H9 (cell line): Measurements from ENCODE around the gene WAPL. TPM values are rescaled to one million over a fixed set of nuclear protein-coding genes. Genes with fewer than 3 reads are reported as not detected.
"Not testable (repeated sequence)": the region's sequence is repeated elsewhere in the genome, so short reads cannot be mapped to it uniquely, and the experiment has no call there.

ENCODE experiments used
- DNase-seq: peaks from one replicate; pipeline ENCODE4 v3.0.0-alpha.2; 2017
- H2AFZ ChIP-seq: one replicate; pipeline ENCODE4 v1.6.1; 2013; ENCODE audit warnings: mild to moderate bottlenecking, low read length, control low read depth, moderate library complexity
- H2AK5ac ChIP-seq: 2 replicates; pipeline ENCODE4 v1.6.1; 2013; ENCODE audit warnings: low read length, control low read depth, mixed read lengths; ENCODE audit not compliant: insufficient read length
- H2BK120ac ChIP-seq: one replicate; pipeline ENCODE4 v1.6.1; 2013; ENCODE audit warnings: low read depth, mild to moderate bottlenecking, low read length, control low read depth, inconsistent platforms; ENCODE audit not compliant: poor library complexity, severe bottlenecking
- H2BK12ac ChIP-seq: 2 replicates; pipeline ENCODE4 v1.6.1; 2013; ENCODE audit warnings: low read length, control low read depth, mixed read lengths, low read depth; ENCODE audit not compliant: insufficient read length
- H2BK15ac ChIP-seq: 2 replicates; pipeline ENCODE4 v1.6.1; 2013; ENCODE audit warnings: low read depth, low read length, control low read depth
- H2BK20ac ChIP-seq: one replicate; pipeline ENCODE4 v1.6.1; 2013; ENCODE audit warnings: low read depth, mild to moderate bottlenecking, low read length, control low read depth, inconsistent platforms; ENCODE audit not compliant: poor library complexity, severe bottlenecking
- H2BK5ac ChIP-seq: 2 replicates; pipeline ENCODE4 v1.6.1; 2013; ENCODE audit warnings: low read length, control low read depth, mixed read lengths; ENCODE audit not compliant: insufficient read length
- H3K14ac ChIP-seq: 2 replicates; pipeline ENCODE4 v1.6.1; 2013; ENCODE audit warnings: low read length, control low read depth; ENCODE audit not compliant: insufficient read depth
- H3K18ac ChIP-seq: 2 replicates; pipeline ENCODE4 v1.6.1; 2013; ENCODE audit warnings: low read depth, mild to moderate bottlenecking, mixed read lengths, low read length, control low read depth; ENCODE audit not compliant: insufficient read length
- H3K23ac ChIP-seq: 2 replicates; pipeline ENCODE4 v1.6.1; 2013; ENCODE audit warnings: low read length, control low read depth, mixed read lengths, low read depth; ENCODE audit not compliant: insufficient read length
- H3K23me2 ChIP-seq: 2 replicates; pipeline ENCODE4 v1.6.1; 2013; ENCODE audit warnings: low read depth, mild to moderate bottlenecking, mixed read lengths, low read length, control low read depth; ENCODE audit not compliant: insufficient read length, poor library complexity, severe bottlenecking
- H3K27ac ChIP-seq: 2 replicates; pipeline ENCODE4 v1.5.1; 2013; ENCODE audit warnings: low read length, control low read depth, mixed read lengths, low read depth; ENCODE audit not compliant: insufficient read length
- H3K27me3 ChIP-seq: 2 replicates; pipeline ENCODE4 v1.6.1; 2013; ENCODE audit warnings: low read length, control low read depth, inconsistent platforms; ENCODE audit not compliant: insufficient read depth
- H3K4ac ChIP-seq: 2 replicates; pipeline ENCODE4 v1.6.1; 2013; ENCODE audit warnings: low read depth, mild to moderate bottlenecking, control low read depth, inconsistent platforms, low read length, moderate library complexity
- H3K4me1 ChIP-seq: 2 replicates; pipeline ENCODE4 v1.6.1; 2013; ENCODE audit warnings: low read length, control low read depth, inconsistent platforms; ENCODE audit not compliant: insufficient read depth
- H3K4me2 ChIP-seq: 2 replicates; pipeline ENCODE4 v1.6.1; 2013; ENCODE audit warnings: low read length, control low read depth, mixed read lengths; ENCODE audit not compliant: insufficient read length, insufficient read depth
- H3K56ac ChIP-seq: 2 replicates; pipeline ENCODE4 v1.6.1; 2013; ENCODE audit warnings: low read depth, mild to moderate bottlenecking, mixed read lengths, low read length, control low read depth; ENCODE audit not compliant: insufficient read length
- H3K79me1 ChIP-seq: 2 replicates; pipeline ENCODE4 v1.6.1; 2013; ENCODE audit warnings: low read depth, mild to moderate bottlenecking, moderate library complexity, low read length, control low read depth, inconsistent platforms; ENCODE audit not compliant: insufficient read depth, poor library complexity, severe bottlenecking
- H3K79me2 ChIP-seq: 2 replicates; pipeline ENCODE4 v1.6.1; 2013; ENCODE audit warnings: low read length, control low read depth, inconsistent platforms; ENCODE audit not compliant: insufficient read depth
- H3K9ac ChIP-seq: 2 replicates; pipeline ENCODE4 v1.6.1; 2013; ENCODE audit warnings: low read length, control low read depth, mixed read lengths; ENCODE audit not compliant: insufficient read length; ENCODE audit errors: extremely low read depth
- H3K9me3 ChIP-seq: one replicate; pipeline ENCODE4 v1.6.1; 2013; ENCODE audit warnings: low read depth, low read length, inconsistent platforms; ENCODE audit not compliant: control insufficient read depth
- H3T11ph ChIP-seq: one replicate; pipeline ENCODE4 v1.6.1; 2013; ENCODE audit warnings: mild to moderate bottlenecking, low read length, control low read depth, inconsistent platforms
- H4K20me1 ChIP-seq: one replicate; pipeline ENCODE4 v1.6.1; 2013; ENCODE audit not compliant: control insufficient read depth, insufficient read length, insufficient read depth
- H4K5ac ChIP-seq: 2 replicates; pipeline ENCODE4 v1.6.1; 2013; ENCODE audit warnings: low read depth, mild to moderate bottlenecking, mixed read lengths, low read length, control low read depth; ENCODE audit not compliant: insufficient read length
- H4K8ac ChIP-seq: replicated peaks from 2 replicates; pipeline ENCODE4 v1.6.1; 2013; ENCODE audit warnings: low read length, control low read depth, mixed read lengths, low read depth; ENCODE audit not compliant: insufficient read length
- H4K91ac ChIP-seq: 2 replicates; pipeline ENCODE4 v1.6.1; 2013; ENCODE audit warnings: low read depth, mild to moderate bottlenecking, moderate library complexity, mixed read lengths, low read length, control low read depth; ENCODE audit not compliant: insufficient read length
- H3K27ac Mint-ChIP-seq, 3 experiments: 2 replicates in 2 of 3; 3 replicates in 1 of 3; pipeline ENCODE4 v1.8.0; 2020 to 2021; ENCODE audit warnings: mixed read lengths in 3 of 3, mild to moderate bottlenecking in 1 of 3, moderate library complexity in 1 of 3
- H3K27me3 Mint-ChIP-seq: 2 replicates; pipeline ENCODE4 v1.8.0; 2021; ENCODE audit warnings: low read depth, mild to moderate bottlenecking, moderate library complexity, mixed read lengths
- H3K36me3 Mint-ChIP-seq, 3 experiments: 2 replicates in 2 of 3; 3 replicates in 1 of 3; pipeline ENCODE4 v1.8.0; 2020 to 2021; ENCODE audit warnings: low read depth in 3 of 3, mixed read lengths in 3 of 3; ENCODE audit not compliant: insufficient read depth in 1 of 3
- H3K4me1 Mint-ChIP-seq, 2 experiments: 2 replicates each; pipeline ENCODE4 v1.8.0; 2020; ENCODE audit warnings: mixed read lengths in 2 of 2
- H3K4me3 Mint-ChIP-seq, 2 experiments: 2 replicates in 1 of 2; 3 replicates in 1 of 2; pipeline ENCODE4 v1.8.0; 2020 to 2021; ENCODE audit warnings: mild to moderate bottlenecking in 2 of 2, mixed read lengths in 2 of 2, moderate library complexity in 1 of 2
- H3K9me3 Mint-ChIP-seq, 2 experiments: 2 replicates in 1 of 2; 3 replicates in 1 of 2; pipeline ENCODE4 v1.8.0; 2020; ENCODE audit warnings: mild to moderate bottlenecking in 2 of 2, mixed read lengths in 2 of 2, moderate library complexity in 1 of 2
- WGBS: extraction: QIAGEN DNeasy Blood & Tissue Kit; methylation state at CpG from one replicate; pipeline ENCODE4 v1.1.7; 2013; ENCODE audit warnings: missing lambda C conversion rate, low lambda C conversion rate, mixed read lengths; ENCODE audit not compliant: insufficient read length; ENCODE audit errors: extremely low coverage; 5-methylcytosine and 5-hydroxymethylcytosine counted together
- total RNA-seq: library from RNA; stranded (reverse); gene quantifications from 2 replicates; pipeline ENCODE4 v1.2.1, GENCODE V29; 2021
- TF ChIP-seq, protein P1 (sequence below): fragments of 200-600 bp; sonication (generic); conservative IDR thresholded peaks from 3 replicates; pipeline ENCODE4 v1.8.0; 2021; ENCODE audit warnings: antibody characterized with exemption, mild to moderate bottlenecking

WAPL gene
- total RNA-seq, 1 experiment from 2014 or later: 61.4 TPM

DNA sequence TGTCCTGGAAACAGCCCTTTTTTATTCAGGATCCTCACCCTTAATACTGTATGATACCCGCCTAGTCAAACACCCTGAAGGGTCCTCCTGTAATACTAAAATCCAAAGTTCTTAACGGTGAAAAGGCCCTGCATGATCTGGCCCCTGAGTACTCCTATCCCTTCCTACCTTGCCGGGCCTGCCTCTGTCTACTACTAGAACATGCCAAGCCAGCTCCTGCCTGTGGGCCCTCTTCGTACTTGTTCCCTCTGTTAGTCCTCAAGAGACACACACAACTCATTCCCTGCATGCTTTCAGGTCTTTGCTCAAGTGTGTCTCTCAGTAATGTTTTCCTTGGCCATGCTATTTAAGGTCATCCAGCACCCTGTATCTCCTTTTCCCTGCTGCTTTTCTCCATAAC, 5.0 kb upstream of the WAPL start:
- Histone ChIP-seq H3K79me2 (peaks cover 4% of the 10 kb centered on the region), H3K56ac (no peak overlapping the region), H3K4me1 (peaks cover 2% of the 10 kb centered on the region; the same call in 1 of the 2 replicates), H3K79me1 (no peaks in the 10 kb centered on the region), H3K23ac (no peak overlapping the region), H2BK15ac (no peak overlapping the region), H2BK5ac (no peak overlapping the region), H3K27ac (no peak overlapping the region), H3K4me2 (no peak overlapping the region), H3T11ph (no peak overlapping the region), H3K23me2 (peaks cover 7% of the 10 kb centered on the region), H2AK5ac (no peak overlapping the region), H4K8ac (no peak overlapping the region), H3K27me3 (no peaks in the 10 kb centered on the region), H2BK20ac (no peak overlapping the region), H4K91ac (no peak overlapping the region), H4K20me1 (no peaks in the 10 kb centered on the region), H4K5ac (no peak overlapping the region), H3K9me3 (no peaks in the 10 kb centered on the region), H2AFZ (no peak overlapping the region), H3K14ac (no peak overlapping the region), H2BK120ac (no peak overlapping the region), H3K9ac (no peak overlapping the region), H2BK12ac (no peak overlapping the region), H3K18ac (no peak overlapping the region), H3K4ac (no peak overlapping the region)
- WGBS: no CpG with 5 or more reads among the region's 4 CpGs
- no peak for DNase-seq
- Mint-ChIP-seq H3K4me1 (peaks cover 17 to 23% of the 10 kb centered on the region in 2 experiments), H3K9me3 (no peaks in the 10 kb centered on the region), H3K27ac (peak overlapping the region in 2 of 3 experiments; percentile 1 to 25; a peak in 2 of 7 replicates), H3K27me3 (no peaks in the 10 kb centered on the region), H3K4me3 (no peak overlapping the region), H3K36me3 (no peaks in the 10 kb centered on the region; a peak in 1 of 7 replicates)
- TF ChIP-seq, protein P1, sequence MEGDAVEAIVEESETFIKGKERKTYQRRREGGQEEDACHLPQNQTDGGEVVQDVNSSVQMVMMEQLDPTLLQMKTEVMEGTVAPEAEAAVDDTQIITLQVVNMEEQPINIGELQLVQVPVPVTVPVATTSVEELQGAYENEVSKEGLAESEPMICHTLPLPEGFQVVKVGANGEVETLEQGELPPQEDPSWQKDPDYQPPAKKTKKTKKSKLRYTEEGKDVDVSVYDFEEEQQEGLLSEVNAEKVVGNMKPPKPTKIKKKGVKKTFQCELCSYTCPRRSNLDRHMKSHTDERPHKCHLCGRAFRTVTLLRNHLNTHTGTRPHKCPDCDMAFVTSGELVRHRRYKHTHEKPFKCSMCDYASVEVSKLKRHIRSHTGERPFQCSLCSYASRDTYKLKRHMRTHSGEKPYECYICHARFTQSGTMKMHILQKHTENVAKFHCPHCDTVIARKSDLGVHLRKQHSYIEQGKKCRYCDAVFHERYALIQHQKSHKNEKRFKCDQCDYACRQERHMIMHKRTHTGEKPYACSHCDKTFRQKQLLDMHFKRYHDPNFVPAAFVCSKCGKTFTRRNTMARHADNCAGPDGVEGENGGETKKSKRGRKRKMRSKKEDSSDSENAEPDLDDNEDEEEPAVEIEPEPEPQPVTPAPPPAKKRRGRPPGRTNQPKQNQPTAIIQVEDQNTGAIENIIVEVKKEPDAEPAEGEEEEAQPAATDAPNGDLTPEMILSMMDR: no peak

DNA sequence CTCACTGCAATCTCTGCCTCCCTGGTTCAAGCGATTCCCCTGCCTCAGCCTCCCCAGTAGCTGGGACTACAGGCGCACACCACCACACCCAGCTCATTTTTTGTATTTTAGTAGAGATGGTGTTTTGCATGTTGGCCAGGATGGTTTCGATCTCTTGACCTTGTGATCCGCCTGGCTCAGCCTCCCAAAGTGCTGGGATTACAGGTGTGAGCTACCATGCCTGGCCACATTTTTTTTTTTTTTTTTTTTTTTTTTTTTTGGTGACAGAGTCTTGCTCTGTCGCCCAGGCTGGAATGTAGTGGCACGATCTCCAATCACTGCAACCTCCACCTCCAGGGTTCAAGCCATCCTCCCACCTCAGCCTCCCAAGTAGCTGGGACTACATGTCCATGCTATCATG, 4.1 kb upstream of the WAPL start:
- H2BK12ac ChIP-seq, H2BK20ac ChIP-seq, H3K27me3 ChIP-seq, H3K18ac ChIP-seq, H3K14ac ChIP-seq, H3K56ac ChIP-seq, H3K9ac ChIP-seq, H3K4me2 ChIP-seq, H3K36me3 Mint-ChIP-seq, H4K5ac ChIP-seq, H3K79me2 ChIP-seq, H3T11ph ChIP-seq, H3K23me2 ChIP-seq, H2BK120ac ChIP-seq, H3K9me3 ChIP-seq, H2AFZ ChIP-seq, H3K79me1 ChIP-seq, H3K23ac ChIP-seq, H2BK5ac ChIP-seq, H2AK5ac ChIP-seq, H3K4me3 Mint-ChIP-seq, H3K27ac Mint-ChIP-seq, H4K91ac ChIP-seq, H3K4me1 ChIP-seq, H3K4ac ChIP-seq, H3K9me3 Mint-ChIP-seq, H2BK15ac ChIP-seq, H3K27ac ChIP-seq, H4K8ac ChIP-seq, H3K27me3 Mint-ChIP-seq, DNase-seq, H4K20me1 ChIP-seq: not testable (repeated sequence)
- no CpG with 5 or more reads among the region's 6 CpGs for WGBS
- H3K4me1 Mint-ChIP-seq: peaks cover 17 to 24% of the 10 kb centered on the region in 2 experiments
